ENCODE measurements around the gene NR1D1. TPM values are rescaled to one million over a fixed set of nuclear protein-coding genes. Genes with fewer than 3 reads are reported as not detected.

The NR1D1 gene
- total RNA-seq, 1 donor from 2014 or later: 2.6 TPM

DNA sequence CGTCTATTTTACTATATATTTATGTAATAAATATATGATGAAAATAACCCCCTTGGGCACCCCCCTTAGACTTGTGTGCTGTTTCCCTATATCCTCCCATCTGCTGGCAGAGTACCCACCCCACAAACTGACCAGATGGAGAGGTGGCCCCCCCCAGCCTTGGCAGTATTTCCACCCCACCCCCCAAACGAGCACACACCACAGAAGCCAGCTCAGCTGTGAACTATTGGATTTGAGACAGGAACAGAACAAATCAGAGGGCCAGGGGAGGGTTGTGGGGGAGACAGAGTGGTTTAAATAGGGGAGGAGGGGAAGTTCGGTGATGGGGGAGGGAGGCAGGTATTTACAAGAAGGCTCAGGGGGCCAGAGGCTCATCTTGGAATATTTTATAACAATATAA lies 7.8 kb downstream of the NR1D1 start:
- no peaks in the 10 kb centered on the region for H3K27me3 Mint-ChIP-seq (ENCODE audit: low read depth)
- no peaks in the 10 kb centered on the region for H3K9me3 Mint-ChIP-seq
- peaks cover 21% of the 10 kb centered on the region for H3K4me1 Mint-ChIP-seq
- no peak overlapping the region for H3K27ac Mint-ChIP-seq
- no peak overlapping the region for H3K4me3 Mint-ChIP-seq
- H3K36me3 Mint-ChIP-seq: peaks cover 21% of the 10 kb centered on the region
- TF ChIP-seq, protein P1, sequence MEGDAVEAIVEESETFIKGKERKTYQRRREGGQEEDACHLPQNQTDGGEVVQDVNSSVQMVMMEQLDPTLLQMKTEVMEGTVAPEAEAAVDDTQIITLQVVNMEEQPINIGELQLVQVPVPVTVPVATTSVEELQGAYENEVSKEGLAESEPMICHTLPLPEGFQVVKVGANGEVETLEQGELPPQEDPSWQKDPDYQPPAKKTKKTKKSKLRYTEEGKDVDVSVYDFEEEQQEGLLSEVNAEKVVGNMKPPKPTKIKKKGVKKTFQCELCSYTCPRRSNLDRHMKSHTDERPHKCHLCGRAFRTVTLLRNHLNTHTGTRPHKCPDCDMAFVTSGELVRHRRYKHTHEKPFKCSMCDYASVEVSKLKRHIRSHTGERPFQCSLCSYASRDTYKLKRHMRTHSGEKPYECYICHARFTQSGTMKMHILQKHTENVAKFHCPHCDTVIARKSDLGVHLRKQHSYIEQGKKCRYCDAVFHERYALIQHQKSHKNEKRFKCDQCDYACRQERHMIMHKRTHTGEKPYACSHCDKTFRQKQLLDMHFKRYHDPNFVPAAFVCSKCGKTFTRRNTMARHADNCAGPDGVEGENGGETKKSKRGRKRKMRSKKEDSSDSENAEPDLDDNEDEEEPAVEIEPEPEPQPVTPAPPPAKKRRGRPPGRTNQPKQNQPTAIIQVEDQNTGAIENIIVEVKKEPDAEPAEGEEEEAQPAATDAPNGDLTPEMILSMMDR (IDR thresholded peaks at IDR 0.05; ENCODE audit: unreplicated experiment): no peak
- DNase-seq (ENCODE audit: low spot score in 2 of 2, unreplicated experiment in 2 of 2): no peak

DNA sequence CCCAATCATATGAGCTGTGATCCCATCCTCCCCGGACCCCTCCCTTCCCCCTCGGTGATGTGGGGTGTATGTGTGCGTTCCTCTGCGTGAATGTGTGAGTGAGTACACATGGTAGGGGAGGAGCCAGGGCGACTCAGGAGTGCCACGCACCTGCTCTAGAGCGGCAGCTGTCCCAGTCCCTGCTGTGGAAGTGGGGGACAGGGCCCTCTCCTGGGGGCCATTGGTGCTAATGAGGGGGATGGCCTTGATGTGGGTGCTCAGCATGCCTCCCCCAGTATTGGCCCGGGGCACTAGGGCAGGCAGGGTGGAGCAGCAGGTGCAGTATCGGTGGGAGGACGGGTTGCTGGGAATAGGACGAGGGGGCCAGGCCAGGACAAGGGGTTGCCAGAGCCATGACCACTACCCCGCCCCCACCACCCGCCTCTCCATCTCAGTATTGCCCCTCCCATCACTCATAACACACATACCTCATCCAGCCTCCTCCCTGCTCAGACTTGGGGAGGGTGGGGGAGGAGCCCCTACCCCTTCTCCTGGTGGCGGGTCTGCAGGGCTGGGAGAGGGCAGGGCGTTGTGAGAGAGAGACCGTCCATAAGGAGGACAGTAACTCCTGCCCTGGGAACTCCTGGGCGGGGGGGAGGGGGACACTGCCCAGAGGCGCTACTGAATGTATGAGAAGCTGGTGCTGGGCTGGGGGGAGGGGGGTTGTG lies 8.5 kb downstream of the NR1D1 start:
- no peak for DNase-seq (ENCODE audit: low spot score in 2 of 2, unreplicated experiment in 2 of 2)
- peaks cover 25% of the 10 kb centered on the region for H3K36me3 Mint-ChIP-seq
- H3K27ac Mint-ChIP-seq: no peak overlapping the region
- no peaks in the 10 kb centered on the region for H3K27me3 Mint-ChIP-seq (ENCODE audit: low read depth)
- no peak overlapping the region for H3K4me3 Mint-ChIP-seq
- TF ChIP-seq, protein P1 (IDR thresholded peaks at IDR 0.05; ENCODE audit: unreplicated experiment): no peak
- H3K9me3 Mint-ChIP-seq: no peaks in the 10 kb centered on the region
- peaks cover 21% of the 10 kb centered on the region for H3K4me1 Mint-ChIP-seq

DNA sequence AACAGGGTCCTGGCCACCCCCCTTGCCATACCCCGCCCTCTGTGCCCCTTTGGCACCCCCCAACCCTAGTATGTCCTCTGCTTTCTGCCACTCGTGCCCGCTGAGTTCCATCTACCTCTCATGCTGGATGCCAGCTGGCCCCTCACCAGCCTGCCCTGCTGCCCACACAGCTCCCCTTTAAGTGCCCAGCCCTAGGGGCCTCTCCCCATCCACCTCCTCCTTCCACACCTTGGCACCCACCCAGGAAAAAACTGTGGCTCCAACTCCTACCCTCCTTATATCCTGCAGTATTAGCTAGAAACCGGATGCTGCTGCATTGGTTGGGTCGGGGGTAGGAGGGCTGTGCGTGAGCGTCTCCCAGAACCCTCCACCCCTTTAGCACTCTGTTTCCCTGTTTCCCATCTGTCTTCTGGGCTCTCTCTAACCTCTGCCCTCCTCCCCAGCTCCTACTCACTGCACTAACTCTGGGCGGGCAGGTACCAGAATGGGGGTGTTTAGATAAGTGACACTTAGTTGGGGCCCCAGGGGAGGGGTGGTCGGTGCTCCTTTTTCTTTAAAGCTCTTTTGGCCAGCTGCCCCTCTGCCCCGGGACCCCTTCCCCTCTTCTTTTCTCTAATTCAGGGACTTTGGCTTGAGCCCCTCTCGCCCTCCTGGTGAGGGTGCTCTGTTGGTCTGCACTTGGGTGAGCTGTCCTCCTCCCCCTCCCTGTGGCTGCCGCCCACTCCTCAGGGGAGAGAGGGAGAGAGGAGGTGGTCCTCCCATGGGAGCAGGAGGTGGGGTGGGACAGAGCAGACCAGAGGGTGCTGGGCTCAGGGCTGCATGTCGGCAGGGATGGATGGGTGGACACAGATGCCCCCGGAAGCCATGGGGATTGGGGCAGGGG lies 9.9 kb downstream of the NR1D1 start:
- H3K9me3 Mint-ChIP-seq: no peaks in the 10 kb centered on the region

DNA sequence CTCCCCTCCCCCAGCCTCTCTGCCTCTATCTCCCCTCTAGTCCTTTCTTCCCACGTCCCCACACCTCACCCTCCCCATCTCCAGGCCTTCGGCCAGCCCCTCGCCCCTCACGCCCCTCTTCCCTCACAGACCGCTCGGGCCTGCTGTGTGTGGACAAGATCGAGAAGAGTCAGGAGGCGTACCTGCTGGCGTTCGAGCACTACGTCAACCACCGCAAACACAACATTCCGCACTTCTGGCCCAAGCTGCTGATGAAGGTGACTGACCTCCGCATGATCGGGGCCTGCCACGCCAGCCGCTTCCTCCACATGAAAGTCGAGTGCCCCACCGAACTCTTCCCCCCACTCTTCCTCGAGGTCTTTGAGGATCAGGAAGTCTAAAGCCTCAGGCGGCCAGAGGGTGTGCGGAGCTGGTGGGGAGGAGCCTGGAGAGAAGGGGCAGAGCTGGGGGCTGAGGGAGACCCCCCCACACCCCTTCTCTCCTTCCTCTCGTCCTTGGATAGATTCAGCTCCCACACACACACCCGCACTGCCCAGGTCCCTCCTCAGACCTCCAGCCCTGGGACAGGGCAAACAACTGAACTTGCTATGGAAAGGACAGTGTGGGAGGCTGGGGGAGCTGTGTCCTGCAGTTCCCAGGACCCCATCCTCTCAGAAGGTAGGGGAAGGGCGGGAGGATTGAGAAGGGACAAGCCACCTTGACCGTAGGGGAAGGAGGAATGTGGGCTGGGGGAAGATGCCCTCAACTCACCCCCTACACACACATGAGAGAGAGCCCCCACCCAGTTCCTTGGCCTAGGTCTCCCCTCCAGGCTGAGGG lies 11.1 kb downstream of the NR1D1 start:
- Mint-ChIP-seq H3K36me3 (peaks cover 31% of the 10 kb centered on the region), H3K4me1 (peaks cover 21% of the 10 kb centered on the region), H3K4me3 (no peak overlapping the region), H3K9me3 (no peaks in the 10 kb centered on the region), H3K27ac (peak overlapping the region; percentile 84), H3K27me3 (ENCODE audit: low read depth) (no peaks in the 10 kb centered on the region)
- TF ChIP-seq, protein P1 (IDR thresholded peaks at IDR 0.05; ENCODE audit: unreplicated experiment): no peak
- no peak for DNase-seq (ENCODE audit: low spot score in 2 of 2, unreplicated experiment in 2 of 2)

More for the DNA sequence above, 9.9 kb downstream of the NR1D1 start:
- peaks cover 21% of the 10 kb centered on the region for H3K4me1 Mint-ChIP-seq
- peaks cover 25% of the 10 kb centered on the region for H3K36me3 Mint-ChIP-seq
- H3K27ac Mint-ChIP-seq: peak overlapping the region; percentile 25
- TF ChIP-seq, protein P1 (IDR thresholded peaks at IDR 0.05; ENCODE audit: unreplicated experiment): no peak
- no peak for DNase-seq (ENCODE audit: low spot score in 2 of 2, unreplicated experiment in 2 of 2)
- no peaks in the 10 kb centered on the region for H3K27me3 Mint-ChIP-seq (ENCODE audit: low read depth)
- H3K4me3 Mint-ChIP-seq: no peak overlapping the region

DNA sequence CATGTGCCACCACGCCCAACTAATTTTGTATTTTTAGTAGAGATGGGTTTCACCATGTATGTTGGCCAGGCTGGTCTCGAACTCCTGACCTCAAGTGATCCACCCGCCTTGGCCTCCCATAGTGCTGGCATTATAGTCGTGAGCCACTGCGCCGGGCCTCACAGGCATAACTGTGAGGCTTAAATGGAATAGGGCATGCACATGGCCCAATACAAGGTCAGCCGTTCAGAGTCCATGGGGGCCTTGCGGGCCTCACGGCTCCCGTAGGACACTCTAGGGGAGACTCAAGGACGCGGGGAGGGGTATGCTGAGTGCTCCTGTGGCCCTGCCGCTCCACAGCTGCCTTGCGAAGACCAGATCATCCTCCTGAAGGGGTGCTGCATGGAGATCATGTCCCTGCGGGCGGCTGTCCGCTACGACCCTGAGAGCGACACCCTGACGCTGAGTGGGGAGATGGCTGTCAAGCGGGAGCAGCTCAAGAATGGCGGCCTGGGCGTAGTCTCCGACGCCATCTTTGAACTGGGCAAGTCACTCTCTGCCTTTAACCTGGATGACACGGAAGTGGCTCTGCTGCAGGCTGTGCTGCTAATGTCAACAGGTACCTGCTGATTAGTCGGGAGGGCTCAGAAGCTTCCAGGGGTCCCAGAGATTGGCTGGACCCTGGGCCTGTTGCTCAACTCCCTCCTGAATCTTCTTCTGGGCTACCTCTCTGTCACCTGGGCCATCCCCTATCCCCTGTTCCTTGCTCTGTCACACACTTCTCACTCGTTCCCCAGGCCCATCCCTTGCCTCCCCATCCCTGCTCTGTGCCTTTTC lies 12.3 kb downstream of the NR1D1 start:
- Mint-ChIP-seq H3K27ac (no peak overlapping the region), H3K4me3 (no peak overlapping the region), H3K27me3 (ENCODE audit: low read depth) (no peaks in the 10 kb centered on the region), H3K36me3 (peaks cover 22% of the 10 kb centered on the region), H3K9me3 (no peaks in the 10 kb centered on the region), H3K4me1 (peaks cover 21% of the 10 kb centered on the region)
- TF ChIP-seq, protein P1 (IDR thresholded peaks at IDR 0.05; ENCODE audit: unreplicated experiment): no peak
- no peak for DNase-seq (ENCODE audit: low spot score in 2 of 2, unreplicated experiment in 2 of 2)

Measured in mesothelial cell of epicardium (in vitro differentiated cells).